Gastroesophageal sphincter (tissue), 2 donors: ENCODE results near the gene TSHZ2.

ENCODE experiments used
- POLR2A ChIP-seq, 2 donors: fragments of 450-650 bp; IDR thresholded peaks; one replicate each; pipeline ENCODE4 v1.6.1; 2017; ENCODE audit warnings: antibody characterized with exemption in 2 of 2, mild to moderate bottlenecking in 2 of 2, moderate library complexity in 1 of 2
- POLR2AphosphoS5 ChIP-seq: sonication (generic); formaldehyde crosslinking; IDR thresholded peaks from one replicate; pipeline ENCODE4 v1.6.1; 2017; ENCODE audit warnings: antibody characterized with exemption

GRCh38 chr20:53402233-53403005, 430.3 kb downstream of the TSHZ2 start:
- TF ChIP-seq POLR2A (IDR thresholded peaks at IDR 0.05) (no peak), POLR2AphosphoS5 (no peak)
